ENCODE results near the gene SSBP2.

SSBP2 gene

DNA sequence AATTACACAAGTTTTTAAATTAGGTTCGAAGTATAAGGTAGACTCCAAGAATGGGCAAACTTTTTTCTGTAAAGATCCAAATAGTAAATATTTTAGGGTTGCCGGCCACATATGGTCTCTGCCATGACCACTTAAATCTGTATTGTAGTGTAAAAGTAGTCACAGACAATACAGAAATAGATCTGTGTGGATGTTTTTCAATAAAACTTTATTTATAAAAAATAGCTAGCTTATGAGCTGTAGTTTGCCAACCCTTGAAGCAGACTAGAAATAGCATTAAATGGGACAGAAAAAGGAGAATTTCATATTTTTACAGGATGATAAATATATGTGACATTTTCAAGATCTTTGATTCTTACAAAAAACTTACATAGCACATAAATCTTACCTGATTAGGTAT, 262.0 kb downstream of the SSBP2 start:
- TF ChIP-seq SIN3A (IDR thresholded peaks at IDR 0.05; ENCODE audit: borderline replicate concordance, insufficient read depth, low read length) (no peak), POLR2AphosphoS5 (IDR thresholded peaks at IDR 0.05; ENCODE audit: low read depth, low read length) (no peak), FOXP2 (optimal IDR thresholded peaks at IDR 0.05; ENCODE audit: borderline replicate concordance, extremely low read depth, extremely low read length, insufficient read depth) (no peak), TAF1 (IDR thresholded peaks at IDR 0.05; ENCODE audit: borderline replicate concordance, insufficient read depth, low read length) (no peak)
- TF ChIP-seq, protein P1, sequence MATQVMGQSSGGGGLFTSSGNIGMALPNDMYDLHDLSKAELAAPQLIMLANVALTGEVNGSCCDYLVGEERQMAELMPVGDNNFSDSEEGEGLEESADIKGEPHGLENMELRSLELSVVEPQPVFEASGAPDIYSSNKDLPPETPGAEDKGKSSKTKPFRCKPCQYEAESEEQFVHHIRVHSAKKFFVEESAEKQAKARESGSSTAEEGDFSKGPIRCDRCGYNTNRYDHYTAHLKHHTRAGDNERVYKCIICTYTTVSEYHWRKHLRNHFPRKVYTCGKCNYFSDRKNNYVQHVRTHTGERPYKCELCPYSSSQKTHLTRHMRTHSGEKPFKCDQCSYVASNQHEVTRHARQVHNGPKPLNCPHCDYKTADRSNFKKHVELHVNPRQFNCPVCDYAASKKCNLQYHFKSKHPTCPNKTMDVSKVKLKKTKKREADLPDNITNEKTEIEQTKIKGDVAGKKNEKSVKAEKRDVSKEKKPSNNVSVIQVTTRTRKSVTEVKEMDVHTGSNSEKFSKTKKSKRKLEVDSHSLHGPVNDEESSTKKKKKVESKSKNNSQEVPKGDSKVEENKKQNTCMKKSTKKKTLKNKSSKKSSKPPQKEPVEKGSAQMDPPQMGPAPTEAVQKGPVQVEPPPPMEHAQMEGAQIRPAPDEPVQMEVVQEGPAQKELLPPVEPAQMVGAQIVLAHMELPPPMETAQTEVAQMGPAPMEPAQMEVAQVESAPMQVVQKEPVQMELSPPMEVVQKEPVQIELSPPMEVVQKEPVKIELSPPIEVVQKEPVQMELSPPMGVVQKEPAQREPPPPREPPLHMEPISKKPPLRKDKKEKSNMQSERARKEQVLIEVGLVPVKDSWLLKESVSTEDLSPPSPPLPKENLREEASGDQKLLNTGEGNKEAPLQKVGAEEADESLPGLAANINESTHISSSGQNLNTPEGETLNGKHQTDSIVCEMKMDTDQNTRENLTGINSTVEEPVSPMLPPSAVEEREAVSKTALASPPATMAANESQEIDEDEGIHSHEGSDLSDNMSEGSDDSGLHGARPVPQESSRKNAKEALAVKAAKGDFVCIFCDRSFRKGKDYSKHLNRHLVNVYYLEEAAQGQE (IDR thresholded peaks at IDR 0.05; ENCODE audit: insufficient read depth in 1 of 2, low read depth in 2 of 2, low read length in 2 of 2), result no peak

DNA sequence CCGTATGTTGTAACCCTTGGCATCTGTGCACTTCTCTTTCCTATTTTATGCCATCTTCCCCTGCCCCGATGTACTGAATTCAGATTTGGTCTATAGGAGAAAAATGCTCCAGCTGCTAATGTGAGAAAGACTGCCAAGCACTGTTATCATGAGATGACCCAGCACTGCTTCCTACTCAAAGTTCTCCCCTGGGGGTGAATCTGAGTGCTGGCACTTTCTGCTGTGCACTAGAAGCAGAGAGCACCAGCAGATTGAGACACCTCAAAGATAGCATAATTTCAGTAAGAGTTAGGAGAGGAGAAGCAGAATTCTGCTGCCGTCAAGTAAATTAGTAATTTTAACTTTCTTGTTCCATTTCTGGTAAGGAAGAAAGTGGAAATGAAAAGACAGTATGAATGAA, 264.2 kb downstream of the SSBP2 start:
- TF ChIP-seq SIN3A (IDR thresholded peaks at IDR 0.05; ENCODE audit: borderline replicate concordance, insufficient read depth, low read length), result no peak

- TF ChIP-seq SIN3A (IDR thresholded peaks at IDR 0.05; ENCODE audit: borderline replicate concordance, insufficient read depth, low read length), result no peak
- no peak for TF ChIP-seq FOXP2 (optimal IDR thresholded peaks at IDR 0.05; ENCODE audit: borderline replicate concordance, extremely low read depth, extremely low read length, insufficient read depth)
- no peak for TF ChIP-seq POLR2AphosphoS5 (IDR thresholded peaks at IDR 0.05; ENCODE audit: low read depth, low read length)
- TF ChIP-seq TAF1 (IDR thresholded peaks at IDR 0.05; ENCODE audit: borderline replicate concordance, insufficient read depth, low read length), result no peak
- TF ChIP-seq, protein P1 (IDR thresholded peaks at IDR 0.05; ENCODE audit: insufficient read depth in 1 of 2, low read depth in 2 of 2, low read length in 2 of 2), result no peak
These were observed 268.3 kb downstream of the SSBP2 start for GRCh38 chr5:81482595-81482994.

- no peak for TF ChIP-seq POLR2AphosphoS5 (IDR thresholded peaks at IDR 0.05; ENCODE audit: low read depth, low read length)
- no peak for TF ChIP-seq FOXP2 (optimal IDR thresholded peaks at IDR 0.05; ENCODE audit: borderline replicate concordance, extremely low read depth, extremely low read length, insufficient read depth)
- no peak for TF ChIP-seq TAF1 (IDR thresholded peaks at IDR 0.05; ENCODE audit: borderline replicate concordance, insufficient read depth, low read length)
- no peak for TF ChIP-seq SIN3A (IDR thresholded peaks at IDR 0.05; ENCODE audit: borderline replicate concordance, insufficient read depth, low read length)
- TF ChIP-seq, protein P1 (IDR thresholded peaks at IDR 0.05; ENCODE audit: insufficient read depth in 1 of 2, low read depth in 2 of 2, low read length in 2 of 2), result no peak
These were observed 281.2 kb downstream of the SSBP2 start for GRCh38 chr5:81469676-81470075.

DNA sequence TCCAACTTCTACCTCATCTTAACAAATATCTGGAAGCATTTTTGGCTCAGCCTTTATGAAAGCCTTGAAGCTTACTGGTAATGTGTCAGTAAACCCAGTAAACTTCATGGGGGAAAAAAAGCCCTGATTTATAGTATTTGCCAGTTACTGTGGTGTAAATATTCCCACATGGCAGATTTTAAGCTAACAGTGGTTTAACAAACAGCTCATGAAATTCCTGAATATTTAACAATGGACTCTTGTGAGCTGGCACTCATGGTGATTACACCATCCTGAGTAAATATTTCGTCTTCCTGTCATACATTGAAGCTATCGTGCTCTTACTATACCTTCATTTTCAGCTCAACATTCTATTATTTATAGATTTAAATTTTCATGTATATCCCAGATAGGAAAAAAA, 300.0 kb downstream of the SSBP2 start:
- TF ChIP-seq SIN3A (IDR thresholded peaks at IDR 0.05; ENCODE audit: borderline replicate concordance, insufficient read depth, low read length) (no peak), FOXP2 (optimal IDR thresholded peaks at IDR 0.05; ENCODE audit: borderline replicate concordance, extremely low read depth, extremely low read length, insufficient read depth) (no peak), TAF1 (IDR thresholded peaks at IDR 0.05; ENCODE audit: borderline replicate concordance, insufficient read depth, low read length) (no peak), POLR2AphosphoS5 (IDR thresholded peaks at IDR 0.05; ENCODE audit: low read depth, low read length) (no peak)
- TF ChIP-seq, protein P1 (IDR thresholded peaks at IDR 0.05; ENCODE audit: insufficient read depth in 1 of 2, low read depth in 2 of 2, low read length in 2 of 2), result no peak

Measured in PFSK-1 (cell line).